HCT116 (cell line): ENCODE data around the gene C1orf21.

ENCODE experiments used
- CEBPB ChIP-seq: IDR thresholded peaks from 2 replicates; pipeline ENCODE4 v1.6.1; 2012; ENCODE audit warnings: low read depth
- EGR1 ChIP-seq: IDR thresholded peaks from 2 replicates; pipeline ENCODE4 v1.6.1; 2012; ENCODE audit warnings: low read depth
- EZH2 ChIP-seq: fragments of 200-600 bp; sonication (generic); IDR thresholded peaks from 2 replicates; pipeline ENCODE4 v1.6.1; 2017; ENCODE audit warnings: antibody characterized with exemption, mixed run types
- JUND ChIP-seq: IDR thresholded peaks from 2 replicates; pipeline ENCODE4 v1.6.1; 2012
- POLR2A ChIP-seq: IDR thresholded peaks from 2 replicates; pipeline ENCODE4 v1.7.0; 2011; ENCODE audit warnings: borderline replicate concordance; ENCODE audit not compliant: insufficient read depth, insufficient read length; ENCODE audit errors: extremely low read depth
- POLR2AphosphoS5 ChIP-seq: IDR thresholded peaks from 2 replicates; pipeline ENCODE4 v1.6.1; 2011; ENCODE audit warnings: mild to moderate bottlenecking, low read depth, low read length, moderate library complexity
- RAD21 ChIP-seq: IDR thresholded peaks from 2 replicates; pipeline ENCODE4 v1.6.1; 2012; ENCODE audit warnings: low read depth, mild to moderate bottlenecking
- SIN3A ChIP-seq: IDR thresholded peaks from 2 replicates; pipeline ENCODE4 v1.6.1; 2012; ENCODE audit warnings: low read depth
- YY1 ChIP-seq: IDR thresholded peaks from 2 replicates; pipeline ENCODE4 v1.6.1; 2011; ENCODE audit warnings: low read length, low read depth, moderate library complexity, mild to moderate bottlenecking; ENCODE audit not compliant: insufficient replicate concordance; ENCODE audit errors: extremely low read depth
- TF ChIP-seq, protein P1 (sequence below), 3 experiments: fragments of 200-600 bp in 1 of 3; sonication (generic) in 1 of 3; IDR thresholded peaks in 2 of 3; conservative IDR thresholded peaks in 1 of 3; 2 replicates each; pipeline ENCODE4 v1.5.1; 2012 to 2017; ENCODE audit warnings: low read depth in 2 of 3, low read length in 2 of 3, antibody characterized with exemption in 1 of 3, borderline replicate concordance in 1 of 3, control low read depth in 1 of 3, mild to moderate bottlenecking in 1 of 3, mixed read lengths in 1 of 3, mixed run types in 1 of 3, moderate library complexity in 1 of 3; ENCODE audit not compliant: insufficient read depth in 1 of 3
- TF ChIP-seq, protein P2 (sequence below): IDR thresholded peaks from 2 replicates; pipeline ENCODE4 v1.6.1; 2012
- TF ChIP-seq, protein P3 (sequence below): IDR thresholded peaks from 2 replicates; pipeline ENCODE4 v1.6.1; 2011; ENCODE audit warnings: mild to moderate bottlenecking, low read length, moderate library complexity; ENCODE audit not compliant: insufficient replicate concordance; ENCODE audit errors: extremely low read depth
- TF ChIP-seq, protein P4 (sequence below): IDR thresholded peaks from 2 replicates; pipeline ENCODE4 v1.6.1; 2012
- TF ChIP-seq, protein P5 (sequence below): IDR thresholded peaks from 2 replicates; pipeline ENCODE4 v1.6.1; 2012; ENCODE audit warnings: low read depth

DNA sequence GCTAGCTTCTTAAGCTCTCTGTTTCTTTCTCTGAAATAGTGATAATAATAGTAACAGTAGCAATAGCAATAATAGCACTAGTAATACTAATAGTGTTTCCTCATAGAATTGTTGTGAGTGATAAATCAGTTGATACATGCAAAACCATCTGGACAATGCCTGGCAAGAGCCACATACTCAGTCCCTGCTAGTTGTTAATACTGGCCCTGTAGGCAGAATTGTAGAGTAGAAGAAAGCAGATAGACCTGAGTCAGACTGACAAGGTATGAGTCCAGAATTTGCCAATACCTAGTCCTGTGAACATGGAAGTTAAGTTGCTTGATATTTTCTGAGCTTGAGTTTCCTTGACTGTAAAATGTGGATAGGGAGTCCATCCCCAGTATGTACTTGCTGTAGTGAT, 171.9 kb downstream of the C1orf21 start:
- no peak for TF ChIP-seq POLR2A
- TF ChIP-seq, protein P1, sequence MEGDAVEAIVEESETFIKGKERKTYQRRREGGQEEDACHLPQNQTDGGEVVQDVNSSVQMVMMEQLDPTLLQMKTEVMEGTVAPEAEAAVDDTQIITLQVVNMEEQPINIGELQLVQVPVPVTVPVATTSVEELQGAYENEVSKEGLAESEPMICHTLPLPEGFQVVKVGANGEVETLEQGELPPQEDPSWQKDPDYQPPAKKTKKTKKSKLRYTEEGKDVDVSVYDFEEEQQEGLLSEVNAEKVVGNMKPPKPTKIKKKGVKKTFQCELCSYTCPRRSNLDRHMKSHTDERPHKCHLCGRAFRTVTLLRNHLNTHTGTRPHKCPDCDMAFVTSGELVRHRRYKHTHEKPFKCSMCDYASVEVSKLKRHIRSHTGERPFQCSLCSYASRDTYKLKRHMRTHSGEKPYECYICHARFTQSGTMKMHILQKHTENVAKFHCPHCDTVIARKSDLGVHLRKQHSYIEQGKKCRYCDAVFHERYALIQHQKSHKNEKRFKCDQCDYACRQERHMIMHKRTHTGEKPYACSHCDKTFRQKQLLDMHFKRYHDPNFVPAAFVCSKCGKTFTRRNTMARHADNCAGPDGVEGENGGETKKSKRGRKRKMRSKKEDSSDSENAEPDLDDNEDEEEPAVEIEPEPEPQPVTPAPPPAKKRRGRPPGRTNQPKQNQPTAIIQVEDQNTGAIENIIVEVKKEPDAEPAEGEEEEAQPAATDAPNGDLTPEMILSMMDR (IDR thresholded peaks at IDR 0.05 in 2 of 3, conservative IDR thresholded peaks at IDR 0.05 in 1 of 3; ENCODE audit: borderline replicate concordance in 1 of 3, insufficient read depth in 1 of 3, low read depth in 2 of 3, low read length in 2 of 3): no peak
- TF ChIP-seq YY1: no peak
- no peak for TF ChIP-seq EZH2
- no peak for TF ChIP-seq POLR2AphosphoS5
- TF ChIP-seq JUND: no peak
- no peak for TF ChIP-seq CEBPB
- TF ChIP-seq, protein P2, sequence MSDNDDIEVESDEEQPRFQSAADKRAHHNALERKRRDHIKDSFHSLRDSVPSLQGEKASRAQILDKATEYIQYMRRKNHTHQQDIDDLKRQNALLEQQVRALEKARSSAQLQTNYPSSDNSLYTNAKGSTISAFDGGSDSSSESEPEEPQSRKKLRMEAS: no peak
- TF ChIP-seq, protein P3, sequence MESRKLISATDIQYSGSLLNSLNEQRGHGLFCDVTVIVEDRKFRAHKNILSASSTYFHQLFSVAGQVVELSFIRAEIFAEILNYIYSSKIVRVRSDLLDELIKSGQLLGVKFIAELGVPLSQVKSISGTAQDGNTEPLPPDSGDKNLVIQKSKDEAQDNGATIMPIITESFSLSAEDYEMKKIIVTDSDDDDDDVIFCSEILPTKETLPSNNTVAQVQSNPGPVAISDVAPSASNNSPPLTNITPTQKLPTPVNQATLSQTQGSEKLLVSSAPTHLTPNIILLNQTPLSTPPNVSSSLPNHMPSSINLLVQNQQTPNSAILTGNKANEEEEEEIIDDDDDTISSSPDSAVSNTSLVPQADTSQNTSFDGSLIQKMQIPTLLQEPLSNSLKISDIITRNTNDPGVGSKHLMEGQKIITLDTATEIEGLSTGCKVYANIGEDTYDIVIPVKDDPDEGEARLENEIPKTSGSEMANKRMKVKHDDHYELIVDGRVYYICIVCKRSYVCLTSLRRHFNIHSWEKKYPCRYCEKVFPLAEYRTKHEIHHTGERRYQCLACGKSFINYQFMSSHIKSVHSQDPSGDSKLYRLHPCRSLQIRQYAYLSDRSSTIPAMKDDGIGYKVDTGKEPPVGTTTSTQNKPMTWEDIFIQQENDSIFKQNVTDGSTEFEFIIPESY: no peak
- no peak for TF ChIP-seq RAD21
- TF ChIP-seq EGR1: no peak
- TF ChIP-seq, protein P4, sequence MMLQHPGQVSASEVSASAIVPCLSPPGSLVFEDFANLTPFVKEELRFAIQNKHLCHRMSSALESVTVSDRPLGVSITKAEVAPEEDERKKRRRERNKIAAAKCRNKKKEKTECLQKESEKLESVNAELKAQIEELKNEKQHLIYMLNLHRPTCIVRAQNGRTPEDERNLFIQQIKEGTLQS: no peak
- TF ChIP-seq SIN3A: no peak
- TF ChIP-seq, protein P5, sequence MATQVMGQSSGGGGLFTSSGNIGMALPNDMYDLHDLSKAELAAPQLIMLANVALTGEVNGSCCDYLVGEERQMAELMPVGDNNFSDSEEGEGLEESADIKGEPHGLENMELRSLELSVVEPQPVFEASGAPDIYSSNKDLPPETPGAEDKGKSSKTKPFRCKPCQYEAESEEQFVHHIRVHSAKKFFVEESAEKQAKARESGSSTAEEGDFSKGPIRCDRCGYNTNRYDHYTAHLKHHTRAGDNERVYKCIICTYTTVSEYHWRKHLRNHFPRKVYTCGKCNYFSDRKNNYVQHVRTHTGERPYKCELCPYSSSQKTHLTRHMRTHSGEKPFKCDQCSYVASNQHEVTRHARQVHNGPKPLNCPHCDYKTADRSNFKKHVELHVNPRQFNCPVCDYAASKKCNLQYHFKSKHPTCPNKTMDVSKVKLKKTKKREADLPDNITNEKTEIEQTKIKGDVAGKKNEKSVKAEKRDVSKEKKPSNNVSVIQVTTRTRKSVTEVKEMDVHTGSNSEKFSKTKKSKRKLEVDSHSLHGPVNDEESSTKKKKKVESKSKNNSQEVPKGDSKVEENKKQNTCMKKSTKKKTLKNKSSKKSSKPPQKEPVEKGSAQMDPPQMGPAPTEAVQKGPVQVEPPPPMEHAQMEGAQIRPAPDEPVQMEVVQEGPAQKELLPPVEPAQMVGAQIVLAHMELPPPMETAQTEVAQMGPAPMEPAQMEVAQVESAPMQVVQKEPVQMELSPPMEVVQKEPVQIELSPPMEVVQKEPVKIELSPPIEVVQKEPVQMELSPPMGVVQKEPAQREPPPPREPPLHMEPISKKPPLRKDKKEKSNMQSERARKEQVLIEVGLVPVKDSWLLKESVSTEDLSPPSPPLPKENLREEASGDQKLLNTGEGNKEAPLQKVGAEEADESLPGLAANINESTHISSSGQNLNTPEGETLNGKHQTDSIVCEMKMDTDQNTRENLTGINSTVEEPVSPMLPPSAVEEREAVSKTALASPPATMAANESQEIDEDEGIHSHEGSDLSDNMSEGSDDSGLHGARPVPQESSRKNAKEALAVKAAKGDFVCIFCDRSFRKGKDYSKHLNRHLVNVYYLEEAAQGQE: no peak
